ENCODE measurements around the gene DPY19L1. TPM values are rescaled to one million over a fixed set of nuclear protein-coding genes. Genes with fewer than 3 reads are reported as not detected.
"Not testable (repeated sequence)": the region's sequence is repeated elsewhere in the genome, so short reads cannot be mapped to it uniquely, and the experiment has no call there.

The DPY19L1 gene
- total RNA-seq, 1 experiment from 2014 or later: 15.5 TPM

DNA sequence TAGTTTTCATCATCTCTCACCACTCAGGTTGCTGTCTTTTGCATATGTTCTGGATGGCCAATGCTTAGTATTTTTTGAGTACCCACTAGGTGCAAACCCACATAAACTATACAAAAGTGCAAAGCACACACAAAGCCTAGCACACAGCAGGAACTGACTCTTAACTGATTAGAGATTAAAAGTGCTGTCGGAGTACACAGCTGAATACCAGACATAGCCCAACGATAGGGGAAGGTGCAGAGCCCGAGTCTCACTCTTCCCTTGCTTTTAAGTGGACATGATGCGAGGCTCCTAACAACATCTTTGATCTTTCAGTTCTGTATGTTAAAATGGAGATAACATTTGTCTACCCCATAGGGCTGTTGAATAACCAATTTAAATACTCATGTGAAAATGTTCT is 90.8 kb downstream of the DPY19L1 start (continued):
- TF ChIP-seq, protein P1, sequence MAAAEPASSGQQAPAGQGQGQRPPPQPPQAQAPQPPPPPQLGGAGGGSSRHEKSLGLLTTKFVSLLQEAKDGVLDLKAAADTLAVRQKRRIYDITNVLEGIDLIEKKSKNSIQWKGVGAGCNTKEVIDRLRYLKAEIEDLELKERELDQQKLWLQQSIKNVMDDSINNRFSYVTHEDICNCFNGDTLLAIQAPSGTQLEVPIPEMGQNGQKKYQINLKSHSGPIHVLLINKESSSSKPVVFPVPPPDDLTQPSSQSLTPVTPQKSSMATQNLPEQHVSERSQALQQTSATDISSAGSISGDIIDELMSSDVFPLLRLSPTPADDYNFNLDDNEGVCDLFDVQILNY (CRISPR knock-in tag; IDR thresholded peaks at IDR 0.05): no peak
- TF ChIP-seq, protein P2, sequence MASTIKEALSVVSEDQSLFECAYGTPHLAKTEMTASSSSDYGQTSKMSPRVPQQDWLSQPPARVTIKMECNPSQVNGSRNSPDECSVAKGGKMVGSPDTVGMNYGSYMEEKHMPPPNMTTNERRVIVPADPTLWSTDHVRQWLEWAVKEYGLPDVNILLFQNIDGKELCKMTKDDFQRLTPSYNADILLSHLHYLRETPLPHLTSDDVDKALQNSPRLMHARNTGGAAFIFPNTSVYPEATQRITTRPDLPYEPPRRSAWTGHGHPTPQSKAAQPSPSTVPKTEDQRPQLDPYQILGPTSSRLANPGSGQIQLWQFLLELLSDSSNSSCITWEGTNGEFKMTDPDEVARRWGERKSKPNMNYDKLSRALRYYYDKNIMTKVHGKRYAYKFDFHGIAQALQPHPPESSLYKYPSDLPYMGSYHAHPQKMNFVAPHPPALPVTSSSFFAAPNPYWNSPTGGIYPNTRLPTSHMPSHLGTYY (CRISPR knock-in tag; IDR thresholded peaks at IDR 0.05): no peak
- no peak for TF ChIP-seq SP1 (CRISPR knock-in tag; conservative IDR thresholded peaks at IDR 0.05)
- no peak for TF ChIP-seq ETV6 (CRISPR knock-in tag; IDR thresholded peaks at IDR 0.05)
- TF ChIP-seq, protein P3, sequence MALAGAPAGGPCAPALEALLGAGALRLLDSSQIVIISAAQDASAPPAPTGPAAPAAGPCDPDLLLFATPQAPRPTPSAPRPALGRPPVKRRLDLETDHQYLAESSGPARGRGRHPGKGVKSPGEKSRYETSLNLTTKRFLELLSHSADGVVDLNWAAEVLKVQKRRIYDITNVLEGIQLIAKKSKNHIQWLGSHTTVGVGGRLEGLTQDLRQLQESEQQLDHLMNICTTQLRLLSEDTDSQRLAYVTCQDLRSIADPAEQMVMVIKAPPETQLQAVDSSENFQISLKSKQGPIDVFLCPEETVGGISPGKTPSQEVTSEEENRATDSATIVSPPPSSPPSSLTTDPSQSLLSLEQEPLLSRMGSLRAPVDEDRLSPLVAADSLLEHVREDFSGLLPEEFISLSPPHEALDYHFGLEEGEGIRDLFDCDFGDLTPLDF (CRISPR knock-in tag; IDR thresholded peaks at IDR 0.05): no peak
- TF ChIP-seq KAT7 (CRISPR knock-in tag; IDR thresholded peaks at IDR 0.05; ENCODE audit: borderline replicate concordance): no peak
- TF ChIP-seq ELF4 (CRISPR knock-in tag; IDR thresholded peaks at IDR 0.05; ENCODE audit: low read depth): no peak
- TF ChIP-seq, protein P4, sequence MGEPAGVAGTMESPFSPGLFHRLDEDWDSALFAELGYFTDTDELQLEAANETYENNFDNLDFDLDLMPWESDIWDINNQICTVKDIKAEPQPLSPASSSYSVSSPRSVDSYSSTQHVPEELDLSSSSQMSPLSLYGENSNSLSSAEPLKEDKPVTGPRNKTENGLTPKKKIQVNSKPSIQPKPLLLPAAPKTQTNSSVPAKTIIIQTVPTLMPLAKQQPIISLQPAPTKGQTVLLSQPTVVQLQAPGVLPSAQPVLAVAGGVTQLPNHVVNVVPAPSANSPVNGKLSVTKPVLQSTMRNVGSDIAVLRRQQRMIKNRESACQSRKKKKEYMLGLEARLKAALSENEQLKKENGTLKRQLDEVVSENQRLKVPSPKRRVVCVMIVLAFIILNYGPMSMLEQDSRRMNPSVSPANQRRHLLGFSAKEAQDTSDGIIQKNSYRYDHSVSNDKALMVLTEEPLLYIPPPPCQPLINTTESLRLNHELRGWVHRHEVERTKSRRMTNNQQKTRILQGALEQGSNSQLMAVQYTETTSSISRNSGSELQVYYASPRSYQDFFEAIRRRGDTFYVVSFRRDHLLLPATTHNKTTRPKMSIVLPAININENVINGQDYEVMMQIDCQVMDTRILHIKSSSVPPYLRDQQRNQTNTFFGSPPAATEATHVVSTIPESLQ (CRISPR knock-in tag; IDR thresholded peaks at IDR 0.05): no peak
- TF ChIP-seq JUN (CRISPR knock-in tag; IDR thresholded peaks at IDR 0.05): no peak
- TF ChIP-seq, protein P5, sequence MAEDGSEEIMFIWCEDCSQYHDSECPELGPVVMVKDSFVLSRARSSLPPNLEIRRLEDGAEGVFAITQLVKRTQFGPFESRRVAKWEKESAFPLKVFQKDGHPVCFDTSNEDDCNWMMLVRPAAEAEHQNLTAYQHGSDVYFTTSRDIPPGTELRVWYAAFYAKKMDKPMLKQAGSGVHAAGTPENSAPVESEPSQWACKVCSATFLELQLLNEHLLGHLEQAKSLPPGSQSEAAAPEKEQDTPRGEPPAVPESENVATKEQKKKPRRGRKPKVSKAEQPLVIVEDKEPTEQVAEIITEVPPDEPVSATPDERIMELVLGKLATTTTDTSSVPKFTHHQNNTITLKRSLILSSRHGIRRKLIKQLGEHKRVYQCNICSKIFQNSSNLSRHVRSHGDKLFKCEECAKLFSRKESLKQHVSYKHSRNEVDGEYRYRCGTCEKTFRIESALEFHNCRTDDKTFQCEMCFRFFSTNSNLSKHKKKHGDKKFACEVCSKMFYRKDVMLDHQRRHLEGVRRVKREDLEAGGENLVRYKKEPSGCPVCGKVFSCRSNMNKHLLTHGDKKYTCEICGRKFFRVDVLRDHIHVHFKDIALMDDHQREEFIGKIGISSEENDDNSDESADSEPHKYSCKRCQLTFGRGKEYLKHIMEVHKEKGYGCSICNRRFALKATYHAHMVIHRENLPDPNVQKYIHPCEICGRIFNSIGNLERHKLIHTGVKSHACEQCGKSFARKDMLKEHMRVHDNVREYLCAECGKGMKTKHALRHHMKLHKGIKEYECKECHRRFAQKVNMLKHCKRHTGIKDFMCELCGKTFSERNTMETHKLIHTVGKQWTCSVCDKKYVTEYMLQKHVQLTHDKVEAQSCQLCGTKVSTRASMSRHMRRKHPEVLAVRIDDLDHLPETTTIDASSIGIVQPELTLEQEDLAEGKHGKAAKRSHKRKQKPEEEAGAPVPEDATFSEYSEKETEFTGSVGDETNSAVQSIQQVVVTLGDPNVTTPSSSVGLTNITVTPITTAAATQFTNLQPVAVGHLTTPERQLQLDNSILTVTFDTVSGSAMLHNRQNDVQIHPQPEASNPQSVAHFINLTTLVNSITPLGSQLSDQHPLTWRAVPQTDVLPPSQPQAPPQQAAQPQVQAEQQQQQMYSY (CRISPR knock-in tag; IDR thresholded peaks at IDR 0.05): no peak
- TF ChIP-seq SMAD3 (CRISPR knock-in tag; IDR thresholded peaks at IDR 0.05; ENCODE audit: borderline replicate concordance): no peak
- TF ChIP-seq PRRX2 (CRISPR knock-in tag; IDR thresholded peaks at IDR 0.05): no peak
- TF ChIP-seq, protein P6, sequence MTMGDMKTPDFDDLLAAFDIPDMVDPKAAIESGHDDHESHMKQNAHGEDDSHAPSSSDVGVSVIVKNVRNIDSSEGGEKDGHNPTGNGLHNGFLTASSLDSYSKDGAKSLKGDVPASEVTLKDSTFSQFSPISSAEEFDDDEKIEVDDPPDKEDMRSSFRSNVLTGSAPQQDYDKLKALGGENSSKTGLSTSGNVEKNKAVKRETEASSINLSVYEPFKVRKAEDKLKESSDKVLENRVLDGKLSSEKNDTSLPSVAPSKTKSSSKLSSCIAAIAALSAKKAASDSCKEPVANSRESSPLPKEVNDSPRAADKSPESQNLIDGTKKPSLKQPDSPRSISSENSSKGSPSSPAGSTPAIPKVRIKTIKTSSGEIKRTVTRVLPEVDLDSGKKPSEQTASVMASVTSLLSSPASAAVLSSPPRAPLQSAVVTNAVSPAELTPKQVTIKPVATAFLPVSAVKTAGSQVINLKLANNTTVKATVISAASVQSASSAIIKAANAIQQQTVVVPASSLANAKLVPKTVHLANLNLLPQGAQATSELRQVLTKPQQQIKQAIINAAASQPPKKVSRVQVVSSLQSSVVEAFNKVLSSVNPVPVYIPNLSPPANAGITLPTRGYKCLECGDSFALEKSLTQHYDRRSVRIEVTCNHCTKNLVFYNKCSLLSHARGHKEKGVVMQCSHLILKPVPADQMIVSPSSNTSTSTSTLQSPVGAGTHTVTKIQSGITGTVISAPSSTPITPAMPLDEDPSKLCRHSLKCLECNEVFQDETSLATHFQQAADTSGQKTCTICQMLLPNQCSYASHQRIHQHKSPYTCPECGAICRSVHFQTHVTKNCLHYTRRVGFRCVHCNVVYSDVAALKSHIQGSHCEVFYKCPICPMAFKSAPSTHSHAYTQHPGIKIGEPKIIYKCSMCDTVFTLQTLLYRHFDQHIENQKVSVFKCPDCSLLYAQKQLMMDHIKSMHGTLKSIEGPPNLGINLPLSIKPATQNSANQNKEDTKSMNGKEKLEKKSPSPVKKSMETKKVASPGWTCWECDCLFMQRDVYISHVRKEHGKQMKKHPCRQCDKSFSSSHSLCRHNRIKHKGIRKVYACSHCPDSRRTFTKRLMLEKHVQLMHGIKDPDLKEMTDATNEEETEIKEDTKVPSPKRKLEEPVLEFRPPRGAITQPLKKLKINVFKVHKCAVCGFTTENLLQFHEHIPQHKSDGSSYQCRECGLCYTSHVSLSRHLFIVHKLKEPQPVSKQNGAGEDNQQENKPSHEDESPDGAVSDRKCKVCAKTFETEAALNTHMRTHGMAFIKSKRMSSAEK (CRISPR knock-in tag; IDR thresholded peaks at IDR 0.05; ENCODE audit: borderline replicate concordance): no peak

DNA sequence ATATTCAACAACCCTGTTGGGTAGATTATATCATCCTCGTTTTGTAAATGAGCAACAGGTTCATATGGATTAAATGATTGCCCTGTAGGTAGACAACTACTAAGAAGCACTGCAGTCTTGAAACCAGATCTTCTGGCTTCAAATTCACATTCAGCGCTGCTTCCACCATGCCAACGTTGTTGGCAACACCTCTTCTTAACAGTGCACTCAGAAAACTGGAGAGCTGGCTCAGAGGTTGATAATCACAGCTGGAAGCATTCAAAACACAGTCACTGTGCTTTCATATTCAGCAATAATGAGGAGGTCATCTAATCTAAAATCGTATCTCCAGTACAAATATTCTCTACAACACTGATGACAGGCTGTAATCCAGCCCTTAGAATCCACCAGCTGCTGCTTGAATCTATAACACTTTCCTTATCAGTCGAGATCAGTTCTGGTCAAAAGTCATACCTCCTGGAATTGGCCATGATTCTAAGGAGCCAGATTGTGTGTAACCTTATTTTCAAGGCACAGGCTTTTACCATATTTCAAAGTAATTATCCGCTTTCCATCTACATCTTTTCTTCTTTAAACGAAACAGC is 91.3 kb downstream of the DPY19L1 start:
- POLR2A ChIA-PET; H3K27ac Mint-ChIP-seq; H3K9me3 Mint-ChIP-seq; DNase-seq (ENCODE audit: low spot score); ATAC-seq; H3K4me3 Mint-ChIP-seq; H3K36me3 Mint-ChIP-seq; H3K27me3 Mint-ChIP-seq (ENCODE audit: low read depth): not testable (repeated sequence)
- CTCF ChIA-PET: interaction anchor here (1.0 kb wide), 2 partner anchors 16 to 18 kb away, joined by 3 to 4 read pairs; no protein-coding TSS in a partner anchor
- H3K4me1 Mint-ChIP-seq: peaks cover 13% of the 10 kb centered on the region
